ENCODE data around the gene KHDC4.

- TF ChIP-seq CTCF (conservative IDR thresholded peaks at IDR 0.05 in 1 of 2, IDR thresholded peaks at IDR 0.05 in 1 of 2; ENCODE audit: extremely low read depth in 1 of 2, insufficient read depth in 1 of 2, low read depth in 1 of 2, low read length in 2 of 2) = no peak
- no peak for TF ChIP-seq EZH2 (IDR thresholded peaks at IDR 0.05; ENCODE audit: borderline replicate concordance, low read length)
These were observed 12.5 kb upstream of the KHDC4 start for GRCh38 chr1:155946633-155947219.
